ENCODE results near the gene NEO1. TPM values are rescaled to one million over a fixed set of nuclear protein-coding genes. Genes with fewer than 3 reads are reported as not detected.

Gene NEO1
- polyA plus RNA-seq, 4 donors: 8.4 to 162 (median 21.7) TPM

DNA sequence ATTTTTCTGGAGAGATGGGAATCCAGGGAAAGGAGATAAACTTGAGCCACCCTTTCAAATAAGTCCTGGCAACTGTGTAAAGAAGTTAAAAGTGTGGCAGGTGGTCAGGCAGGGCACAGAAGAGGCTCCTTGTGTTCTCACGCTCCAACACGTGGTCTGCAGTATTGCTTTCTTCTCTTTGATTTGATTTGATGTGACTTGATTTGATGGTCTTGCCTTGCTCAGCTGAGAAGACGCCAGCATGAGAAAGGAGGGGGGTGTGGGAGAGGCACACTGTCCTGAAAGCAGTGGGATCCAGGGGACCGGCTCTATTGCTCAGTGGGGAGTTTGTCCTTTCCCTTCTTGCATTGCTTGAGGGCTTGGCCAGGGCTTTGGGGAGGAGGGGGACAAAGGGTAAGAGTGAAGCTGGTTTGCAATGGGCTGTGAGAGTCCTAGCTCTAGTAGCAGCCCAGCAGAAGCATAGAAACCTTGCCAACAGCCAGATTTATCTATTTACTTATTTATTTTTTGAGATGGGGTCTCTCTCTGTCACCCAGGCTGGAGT is 25.7 kb upstream of the NEO1 start:
- H3K4me3 ChIP-seq (ENCODE audit: low read depth in 1 of 3, low read length in 3 of 3): no peak overlapping the region
- WGBS, 3 donors: 49 to 77% (median 54%) methylated on average over 3 to 4 of the region's 4 CpGs
- H3K27ac ChIP-seq (ENCODE audit: low read depth in 1 of 3, low read length in 2 of 3): no peak overlapping the region
- H3K9me3 ChIP-seq (ENCODE audit: control insufficient read depth in 2 of 2, insufficient read depth in 1 of 2, low read depth in 1 of 2, low read length in 1 of 2): no peaks in the 10 kb centered on the region
- DNase-seq (no peak), FAIRE-seq (no peak)
- peaks cover 2 to 46% (median 5%) of the 10 kb centered on the region in 3 donors for H3K4me1 ChIP-seq (ENCODE audit: control insufficient read depth in 3 of 3, insufficient read depth in 2 of 3, low read depth in 1 of 3, low read length in 2 of 3)
- H3K36me3 ChIP-seq (ENCODE audit: control insufficient read depth in 3 of 3, insufficient read depth in 2 of 3, low read depth in 1 of 3, low read length in 3 of 3): no peaks in the 10 kb centered on the region
- H3K27me3 ChIP-seq (ENCODE audit: control insufficient read depth in 3 of 3, insufficient read depth in 3 of 3, low read length in 3 of 3): peaks cover 0 to 2% (median 0%) of the 10 kb centered on the region in 3 donors

DNA sequence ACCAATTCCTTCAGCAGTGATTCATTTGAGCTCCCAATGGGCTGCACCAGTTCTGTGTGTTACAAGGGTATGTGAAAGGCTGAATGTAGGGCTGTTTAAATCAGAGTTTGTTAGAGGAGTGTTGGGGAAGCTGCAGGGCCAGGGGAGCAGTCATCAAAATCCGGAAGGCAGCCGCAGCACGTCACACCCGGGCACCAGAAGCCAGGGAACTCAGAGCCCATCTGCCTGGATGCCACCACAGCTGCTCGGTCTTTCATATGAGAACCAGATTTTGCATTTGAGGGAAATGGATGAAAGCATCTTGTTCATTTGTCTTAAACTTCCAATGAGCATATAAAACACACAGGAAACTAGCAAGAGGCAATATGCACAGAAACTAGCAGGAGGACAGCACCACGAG is 24.2 kb upstream of the NEO1 start:
- FAIRE-seq (no peak), DNase-seq (no peak)
- H3K4me1 ChIP-seq (ENCODE audit: control insufficient read depth in 3 of 3, insufficient read depth in 2 of 3, low read depth in 1 of 3, low read length in 2 of 3): peaks cover 2 to 50% (median 5%) of the 10 kb centered on the region in 3 donors
- no peaks in the 10 kb centered on the region for H3K9me3 ChIP-seq (ENCODE audit: control insufficient read depth in 2 of 2, insufficient read depth in 1 of 2, low read depth in 1 of 2, low read length in 1 of 2)
- no peaks in the 10 kb centered on the region for H3K36me3 ChIP-seq (ENCODE audit: control insufficient read depth in 3 of 3, insufficient read depth in 2 of 3, low read depth in 1 of 3, low read length in 3 of 3)
- H3K4me3 ChIP-seq (ENCODE audit: low read depth in 1 of 3, low read length in 3 of 3): no peak overlapping the region
- WGBS, 3 donors: 88 to 93% (median 91%) methylated on average over 6 of the region's 6 CpGs
- peaks cover 0 to 2% (median 0%) of the 10 kb centered on the region in 3 donors for H3K27me3 ChIP-seq (ENCODE audit: control insufficient read depth in 3 of 3, insufficient read depth in 3 of 3, low read length in 3 of 3)
- peak overlapping the region in 1 of 3 donors; percentile 84 for H3K27ac ChIP-seq (ENCODE audit: low read depth in 1 of 3, low read length in 2 of 3)

DNA sequence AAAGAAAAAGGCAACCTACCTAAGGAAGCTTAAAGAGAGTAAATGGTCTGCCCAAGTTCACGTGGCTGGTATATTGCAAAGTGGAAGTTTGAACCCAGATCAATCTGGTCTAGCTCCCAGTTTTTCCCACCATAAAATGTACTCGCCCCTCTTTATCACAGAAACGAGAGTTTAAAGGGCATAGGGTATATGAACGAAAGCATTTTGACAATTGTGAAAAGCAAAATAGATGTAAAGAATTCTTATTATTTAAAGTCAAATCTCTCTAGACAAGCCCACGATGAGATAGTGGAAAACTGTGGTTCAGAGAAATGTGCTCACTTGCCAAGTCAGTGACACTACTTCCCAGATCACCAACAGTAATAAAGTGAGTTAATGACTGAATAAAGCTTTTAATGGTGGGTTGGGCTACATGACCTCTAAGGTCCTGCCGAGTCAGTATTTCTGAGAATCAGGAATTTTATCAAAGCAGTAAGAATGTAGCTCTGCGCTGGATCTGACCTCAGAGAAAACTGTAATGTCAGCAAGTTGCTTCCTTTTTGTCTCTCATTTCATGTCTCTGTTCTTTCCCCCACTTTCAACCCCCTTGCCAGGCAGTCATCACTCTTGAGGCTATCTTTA is 23.3 kb upstream of the NEO1 start:
- peak in 1 of 2 donors; percentile 70 for DNase-seq

DNA sequence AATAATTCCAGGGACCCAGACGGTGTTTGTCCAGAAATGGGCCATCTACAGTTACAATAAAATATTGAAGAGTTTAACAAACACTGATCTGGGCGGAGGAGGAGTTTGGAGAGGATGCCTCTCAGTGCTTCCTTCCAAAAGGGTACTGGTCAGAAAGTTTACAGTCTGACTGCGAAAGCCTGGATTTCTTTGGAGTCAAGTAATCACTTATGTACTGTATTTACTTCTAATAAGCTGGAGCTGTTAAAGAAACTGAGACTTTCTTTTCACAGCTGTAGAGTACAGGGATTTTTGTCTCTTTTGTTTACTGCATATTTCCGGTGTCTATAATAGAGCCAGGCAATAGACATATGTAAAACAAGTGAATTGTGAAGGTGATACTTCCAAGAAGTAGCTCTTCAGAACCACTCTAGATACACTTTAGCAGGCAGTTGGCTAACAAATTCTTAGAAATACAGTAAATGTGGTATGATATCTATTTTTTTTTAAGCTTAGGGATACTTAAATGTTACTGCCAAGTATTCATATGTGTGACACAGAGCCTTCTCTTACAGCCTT is 22.1 kb upstream of the NEO1 start:
- no peaks in the 10 kb centered on the region for H3K36me3 ChIP-seq (ENCODE audit: control insufficient read depth in 3 of 3, insufficient read depth in 2 of 3, low read depth in 1 of 3, low read length in 3 of 3)
- no peak for DNase-seq
- H3K9me3 ChIP-seq (ENCODE audit: control insufficient read depth in 2 of 2, insufficient read depth in 1 of 2, low read depth in 1 of 2, low read length in 1 of 2): no peaks in the 10 kb centered on the region
- 72 to 89% (median 82%) methylated on average over 4 of the region's 4 CpGs for WGBS, 3 donors
- H3K4me1 ChIP-seq (ENCODE audit: control insufficient read depth in 3 of 3, insufficient read depth in 2 of 3, low read depth in 1 of 3, low read length in 2 of 3): peaks cover 2 to 67% (median 5%) of the 10 kb centered on the region in 3 donors
- FAIRE-seq: no peak
- H3K4me3 ChIP-seq (ENCODE audit: low read depth in 1 of 3, low read length in 3 of 3): no peak overlapping the region
- peaks cover 0 to 2% (median 0%) of the 10 kb centered on the region in 3 donors for H3K27me3 ChIP-seq (ENCODE audit: control insufficient read depth in 3 of 3, insufficient read depth in 3 of 3, low read length in 3 of 3)
- H3K27ac ChIP-seq (ENCODE audit: low read depth in 1 of 3, low read length in 2 of 3): peak overlapping the region in 1 of 3 donors; percentile 84

More for the DNA sequence above, 23.3 kb upstream of the NEO1 start:
- no peaks in the 10 kb centered on the region for H3K36me3 ChIP-seq (ENCODE audit: control insufficient read depth in 3 of 3, insufficient read depth in 2 of 3, low read depth in 1 of 3, low read length in 3 of 3)
- peaks cover 2 to 57% (median 5%) of the 10 kb centered on the region in 3 donors for H3K4me1 ChIP-seq (ENCODE audit: control insufficient read depth in 3 of 3, insufficient read depth in 2 of 3, low read depth in 1 of 3, low read length in 2 of 3)
- no peaks in the 10 kb centered on the region for H3K9me3 ChIP-seq (ENCODE audit: control insufficient read depth in 2 of 2, insufficient read depth in 1 of 2, low read depth in 1 of 2, low read length in 1 of 2)
- peaks cover 0 to 2% (median 0%) of the 10 kb centered on the region in 3 donors for H3K27me3 ChIP-seq (ENCODE audit: control insufficient read depth in 3 of 3, insufficient read depth in 3 of 3, low read length in 3 of 3)
- H3K4me3 ChIP-seq (ENCODE audit: low read depth in 1 of 3, low read length in 3 of 3): no peak overlapping the region
- FAIRE-seq: no peak
- WGBS, 3 donors: 10 to 43% (median 31%) methylated on average over 7 of the region's 7 CpGs
- H3K27ac ChIP-seq (ENCODE audit: low read depth in 1 of 3, low read length in 2 of 3): peak overlapping the region in 1 of 3 donors; percentile 84

DNA sequence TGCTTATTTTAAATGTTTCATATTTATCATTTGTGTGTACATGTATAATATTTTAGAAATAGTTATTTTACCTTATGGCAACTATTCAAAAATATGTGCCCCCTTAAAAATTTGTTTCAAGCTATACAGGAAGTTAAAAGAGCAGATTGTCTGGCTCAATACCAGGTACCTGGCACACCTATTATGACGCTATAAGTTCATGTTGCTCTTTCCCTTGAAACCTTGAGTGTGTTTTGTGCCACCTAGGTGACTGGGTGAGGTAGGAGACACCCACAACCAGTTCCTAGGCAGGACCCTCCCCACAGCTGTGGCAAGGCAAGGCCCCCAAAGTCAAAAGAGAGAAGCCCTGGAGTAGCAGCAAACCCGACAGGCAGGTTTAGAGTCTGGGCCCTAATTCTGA is 20.6 kb upstream of the NEO1 start:
- Histone ChIP-seq H3K27ac (ENCODE audit: low read depth in 1 of 3, low read length in 2 of 3) (peak overlapping the region in 1 of 3 donors; percentile 42), H3K4me1 (ENCODE audit: control insufficient read depth in 3 of 3, insufficient read depth in 2 of 3, low read depth in 1 of 3, low read length in 2 of 3) (peaks cover 2 to 61% (median 5%) of the 10 kb centered on the region in 3 donors), H3K9me3 (ENCODE audit: control insufficient read depth in 2 of 2, insufficient read depth in 1 of 2, low read depth in 1 of 2, low read length in 1 of 2) (no peaks in the 10 kb centered on the region), H3K4me3 (ENCODE audit: low read depth in 1 of 3, low read length in 3 of 3) (no peak overlapping the region), H3K27me3 (ENCODE audit: control insufficient read depth in 3 of 3, insufficient read depth in 3 of 3, low read length in 3 of 3) (peaks cover 0 to 2% (median 0%) of the 10 kb centered on the region in 3 donors), H3K36me3 (ENCODE audit: control insufficient read depth in 3 of 3, insufficient read depth in 2 of 3, low read depth in 1 of 3, low read length in 3 of 3) (no peaks in the 10 kb centered on the region)
- FAIRE-seq (no peak), DNase-seq (no peak)
- WGBS, 3 donors: 57 to 84% (median 75%) methylated on average over 2 of the region's 2 CpGs

DNA sequence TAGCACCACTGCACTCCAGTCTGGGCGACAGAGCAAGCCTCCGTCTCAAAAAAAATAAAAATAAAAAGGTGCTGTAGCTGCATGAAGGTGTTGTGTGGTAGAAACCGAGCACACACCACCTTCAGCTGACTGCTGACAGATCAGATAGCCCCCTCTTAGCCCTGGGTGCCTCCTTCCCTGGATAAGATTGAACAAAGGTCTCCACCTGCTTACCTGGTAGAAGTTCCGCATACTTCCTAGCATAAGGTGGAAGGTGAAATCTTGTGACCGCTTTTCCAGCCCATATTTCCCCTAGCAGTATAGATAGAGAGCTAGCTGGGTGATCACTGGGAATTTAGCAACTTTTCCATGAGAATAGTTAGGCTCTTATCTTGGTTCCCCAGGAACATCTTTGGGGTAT is 18.7 kb upstream of the NEO1 start:
- Histone ChIP-seq H3K4me3 (ENCODE audit: low read depth in 1 of 3, low read length in 3 of 3) (no peak overlapping the region), H3K27me3 (ENCODE audit: control insufficient read depth in 3 of 3, insufficient read depth in 3 of 3, low read length in 3 of 3) (no peaks in the 10 kb centered on the region), H3K27ac (ENCODE audit: low read depth in 1 of 3, low read length in 2 of 3) (peak overlapping the region in 1 of 3 donors; percentile 84), H3K4me1 (ENCODE audit: control insufficient read depth in 3 of 3, insufficient read depth in 2 of 3, low read depth in 1 of 3, low read length in 2 of 3) (peaks cover 0 to 43% (median 5%) of the 10 kb centered on the region in 3 donors), H3K9me3 (ENCODE audit: control insufficient read depth in 2 of 2, insufficient read depth in 1 of 2, low read depth in 1 of 2, low read length in 1 of 2) (no peaks in the 10 kb centered on the region), H3K36me3 (ENCODE audit: control insufficient read depth in 3 of 3, insufficient read depth in 2 of 3, low read depth in 1 of 3, low read length in 3 of 3) (no peaks in the 10 kb centered on the region)
- FAIRE-seq (no peak), DNase-seq (peak in 1 of 2 donors; percentile 84)
- WGBS, 3 donors: 69 to 75% (median 74%) methylated on average over 5 of the region's 5 CpGs

DNA sequence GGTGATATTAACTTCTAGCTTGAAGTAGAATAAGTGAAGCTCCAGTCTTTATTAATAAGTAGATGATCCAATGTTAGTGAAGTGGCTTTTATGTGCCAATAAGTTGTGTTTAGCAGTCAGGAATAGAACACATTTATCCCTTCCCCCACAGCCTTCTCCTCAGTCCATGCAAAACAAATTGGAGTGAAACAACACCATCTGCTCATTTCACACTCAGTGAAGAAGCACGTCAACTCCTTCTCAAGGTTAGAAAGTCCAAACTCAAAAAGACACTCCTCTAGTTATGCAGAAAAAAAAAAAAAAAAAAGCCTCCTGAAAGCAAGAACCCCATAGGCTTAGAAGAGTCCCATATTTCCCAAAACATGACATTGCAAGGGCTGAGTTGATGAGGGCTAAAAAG is 18.0 kb upstream of the NEO1 start:
- FAIRE-seq (no peak), DNase-seq (peak in 1 of 2 donors; percentile 27)
- Histone ChIP-seq H3K27me3 (ENCODE audit: control insufficient read depth in 3 of 3, insufficient read depth in 3 of 3, low read length in 3 of 3) (no peaks in the 10 kb centered on the region), H3K9me3 (ENCODE audit: control insufficient read depth in 2 of 2, insufficient read depth in 1 of 2, low read depth in 1 of 2, low read length in 1 of 2) (no peaks in the 10 kb centered on the region), H3K4me3 (ENCODE audit: low read depth in 1 of 3, low read length in 3 of 3) (no peak overlapping the region), H3K36me3 (ENCODE audit: control insufficient read depth in 3 of 3, insufficient read depth in 2 of 3, low read depth in 1 of 3, low read length in 3 of 3) (no peaks in the 10 kb centered on the region), H3K27ac (ENCODE audit: low read depth in 1 of 3, low read length in 2 of 3) (peak overlapping the region in 1 of 3 donors; percentile 84), H3K4me1 (ENCODE audit: control insufficient read depth in 3 of 3, insufficient read depth in 2 of 3, low read depth in 1 of 3, low read length in 2 of 3) (peaks cover 0 to 37% (median 2%) of the 10 kb centered on the region in 3 donors)
- 35 to 40% (median 35%) methylated on average over 1 of the region's 1 CpG for WGBS, 3 donors

DNA sequence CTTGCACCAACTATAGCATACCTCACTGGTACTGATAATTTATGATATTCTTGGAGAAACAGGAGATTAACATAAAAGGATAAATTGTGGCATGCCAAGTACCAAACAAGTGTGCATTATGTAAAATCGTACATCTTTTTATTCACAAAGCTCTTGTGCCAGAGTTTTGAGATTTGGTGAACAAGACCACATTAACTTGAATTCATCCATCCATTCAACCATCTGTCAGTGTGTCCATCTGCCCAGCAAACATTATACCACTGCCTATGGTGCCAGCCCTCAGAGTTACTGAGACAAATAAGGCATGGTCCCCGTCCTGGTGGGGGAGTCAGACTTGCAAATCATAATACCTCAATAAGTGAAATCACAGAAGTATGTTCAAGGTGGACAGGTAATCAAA is 17.0 kb upstream of the NEO1 start:
- Histone ChIP-seq H3K4me1 (ENCODE audit: control insufficient read depth in 3 of 3, insufficient read depth in 2 of 3, low read depth in 1 of 3, low read length in 2 of 3) (peaks cover 0 to 27% (median 0%) of the 10 kb centered on the region in 3 donors), H3K36me3 (ENCODE audit: control insufficient read depth in 3 of 3, insufficient read depth in 2 of 3, low read depth in 1 of 3, low read length in 3 of 3) (no peaks in the 10 kb centered on the region), H3K9me3 (ENCODE audit: control insufficient read depth in 2 of 2, insufficient read depth in 1 of 2, low read depth in 1 of 2, low read length in 1 of 2) (no peaks in the 10 kb centered on the region), H3K27me3 (ENCODE audit: control insufficient read depth in 3 of 3, insufficient read depth in 3 of 3, low read length in 3 of 3) (no peaks in the 10 kb centered on the region), H3K27ac (ENCODE audit: low read depth in 1 of 3, low read length in 2 of 3) (no peak overlapping the region), H3K4me3 (ENCODE audit: low read depth in 1 of 3, low read length in 3 of 3) (no peak overlapping the region)
- WGBS, 3 donors: 76 to 86% (median 80%) methylated on average over 2 of the region's 2 CpGs
- DNase-seq: no peak
- FAIRE-seq: no peak

All from small intestine (tissue), 7 donors.